Progenitor cell of endocrine pancreas (in vitro differentiated cells): ENCODE data around the gene RAB3C. TPM values are rescaled to one million over a fixed set of nuclear protein-coding genes. Genes with fewer than 3 reads are reported as not detected.
"Not testable (repeated sequence)": the region's sequence is repeated elsewhere in the genome, so short reads cannot be mapped to it uniquely, and the experiment has no call there.

Experiments used
- DNase-seq: peaks from one replicate; pipeline ENCODE4 v3.0.0; 2021; ENCODE audit warnings: low spot score; ENCODE audit not compliant: unreplicated experiment
- H3K27ac Mint-ChIP-seq: 2 replicates; pipeline ENCODE4 v1.8.0; 2021; ENCODE audit warnings: mild to moderate bottlenecking, moderate library complexity, mixed read lengths
- H3K27me3 Mint-ChIP-seq: 2 replicates; pipeline ENCODE4 v1.8.0; 2021; ENCODE audit warnings: mixed read lengths
- H3K36me3 Mint-ChIP-seq: 2 replicates; pipeline ENCODE4 v1.8.0; 2022; ENCODE audit warnings: mixed read lengths; ENCODE audit not compliant: insufficient read depth
- H3K4me1 Mint-ChIP-seq: 2 replicates; pipeline ENCODE4 v1.8.0; 2021; ENCODE audit warnings: low read depth, mixed read lengths
- H3K4me3 Mint-ChIP-seq: 2 replicates; pipeline ENCODE4 v1.8.0; 2021; ENCODE audit warnings: low read depth, mild to moderate bottlenecking, moderate library complexity, mixed read lengths
- H3K9me3 Mint-ChIP-seq: 2 replicates; pipeline ENCODE4 v1.8.0; 2021; ENCODE audit warnings: low read depth, mixed read lengths
- CTCF ChIP-seq: fragments of 200-600 bp; sonication (generic); IDR thresholded peaks from one replicate; pipeline ENCODE4 v1.5.0; 2021; ENCODE audit warnings: antibody characterized with exemption, mild to moderate bottlenecking; ENCODE audit not compliant: unreplicated experiment
- total RNA-seq: library from RNA; stranded (reverse); gene quantifications from 2 replicates; pipeline ENCODE4 v1.2.1, GENCODE V29; 2021

RAB3C gene
- total RNA-seq, 1 donor from 2014 or later, result 25.2 TPM

GRCh38 chr5:58544926-58545325 lies 37.9 kb upstream of the RAB3C start:
- peaks cover 1% of the 10 kb centered on the region for H3K4me1 Mint-ChIP-seq
- TF ChIP-seq CTCF, result no peak
- H3K9me3 Mint-ChIP-seq, result peaks cover 3% of the 10 kb centered on the region
- no peaks in the 10 kb centered on the region for H3K36me3 Mint-ChIP-seq
- DNase-seq, result no peak
- H3K4me3 Mint-ChIP-seq, result no peak overlapping the region
- no peaks in the 10 kb centered on the region for H3K27me3 Mint-ChIP-seq
- no peak overlapping the region for H3K27ac Mint-ChIP-seq

GRCh38 chr5:58545912-58546311 lies 37.0 kb upstream of the RAB3C start:
- H3K9me3 Mint-ChIP-seq, result peaks cover 3% of the 10 kb centered on the region
- TF ChIP-seq CTCF, result no peak
- H3K4me1 Mint-ChIP-seq, result peaks cover 1% of the 10 kb centered on the region
- DNase-seq, result no peak
- no peaks in the 10 kb centered on the region for H3K27me3 Mint-ChIP-seq
- no peak overlapping the region for H3K27ac Mint-ChIP-seq
- H3K36me3 Mint-ChIP-seq, result no peaks in the 10 kb centered on the region
- H3K4me3 Mint-ChIP-seq, result no peak overlapping the region

- no peak for TF ChIP-seq CTCF
- Mint-ChIP-seq H3K4me1 (peaks cover 1% of the 10 kb centered on the region), H3K9me3 (peaks cover 3% of the 10 kb centered on the region), H3K36me3 (no peaks in the 10 kb centered on the region), H3K27me3 (no peaks in the 10 kb centered on the region), H3K27ac (no peak overlapping the region), H3K4me3 (no peak overlapping the region)
- no peak for DNase-seq
These were observed 34.8 kb upstream of the RAB3C start for GRCh38 chr5:58548068-58548467.

- no peak for DNase-seq
- Mint-ChIP-seq H3K27ac (no peak overlapping the region), H3K36me3 (no peaks in the 10 kb centered on the region), H3K27me3 (no peaks in the 10 kb centered on the region), H3K9me3 (peaks cover 3% of the 10 kb centered on the region), H3K4me3 (no peak overlapping the region), H3K4me1 (no peaks in the 10 kb centered on the region)
- no peak for TF ChIP-seq CTCF
These were observed 31.4 kb upstream of the RAB3C start for GRCh38 chr5:58551492-58551891.

- peak overlapping the region; percentile 71 for H3K4me3 Mint-ChIP-seq
- H3K9me3 Mint-ChIP-seq, H3K27me3 Mint-ChIP-seq, DNase-seq, H3K27ac Mint-ChIP-seq, H3K36me3 Mint-ChIP-seq, H3K4me1 Mint-ChIP-seq: not testable (repeated sequence)
These were observed 25.1 kb upstream of the RAB3C start for GRCh38 chr5:58557665-58558338.

GRCh38 chr5:58563016-58563700 lies 19.7 kb upstream of the RAB3C start:
- not testable (repeated sequence) for H3K9me3 Mint-ChIP-seq

GRCh38 chr5:58564043-58564832 lies 18.6 kb upstream of the RAB3C start:
- not testable (repeated sequence) for H3K4me1 Mint-ChIP-seq, H3K27ac Mint-ChIP-seq, H3K4me3 Mint-ChIP-seq, H3K9me3 Mint-ChIP-seq, DNase-seq, H3K27me3 Mint-ChIP-seq, H3K36me3 Mint-ChIP-seq

More at GRCh38 chr5:58563016-58563700, 19.7 kb upstream of the RAB3C start:
- H3K36me3 Mint-ChIP-seq, H3K4me3 Mint-ChIP-seq, DNase-seq, H3K27ac Mint-ChIP-seq, H3K27me3 Mint-ChIP-seq, H3K4me1 Mint-ChIP-seq: not testable (repeated sequence)
